Panc1 (cell line): Measurements from ENCODE around the gene SMC3.

ENCODE experiments used
- CTCF ChIP-seq: fragments of 450-650 bp; IDR thresholded peaks from 2 replicates; pipeline ENCODE4 v1.5.1; 2017; ENCODE audit warnings: mild to moderate bottlenecking
- POLR2AphosphoS5 ChIP-seq: IDR thresholded peaks from 2 replicates; pipeline ENCODE4 v1.6.1; 2012; ENCODE audit warnings: mild to moderate bottlenecking, low read depth, low read length, moderate library complexity

- no peak for TF ChIP-seq CTCF
- TF ChIP-seq POLR2AphosphoS5: no peak
Observed at GRCh38 chr10:110616493-110617033, 49.1 kb downstream of the SMC3 start.
